SHP77 treated with DMSO at 0.1 percent for 48 hours (cell line): ENCODE measurements around the gene GATD1.

Experiments
- DNase-seq: peaks from one replicate; lab custom pipeline; 2025; lab: John Stamatoyannopoulos, UW

Gene GATD1

DNA sequence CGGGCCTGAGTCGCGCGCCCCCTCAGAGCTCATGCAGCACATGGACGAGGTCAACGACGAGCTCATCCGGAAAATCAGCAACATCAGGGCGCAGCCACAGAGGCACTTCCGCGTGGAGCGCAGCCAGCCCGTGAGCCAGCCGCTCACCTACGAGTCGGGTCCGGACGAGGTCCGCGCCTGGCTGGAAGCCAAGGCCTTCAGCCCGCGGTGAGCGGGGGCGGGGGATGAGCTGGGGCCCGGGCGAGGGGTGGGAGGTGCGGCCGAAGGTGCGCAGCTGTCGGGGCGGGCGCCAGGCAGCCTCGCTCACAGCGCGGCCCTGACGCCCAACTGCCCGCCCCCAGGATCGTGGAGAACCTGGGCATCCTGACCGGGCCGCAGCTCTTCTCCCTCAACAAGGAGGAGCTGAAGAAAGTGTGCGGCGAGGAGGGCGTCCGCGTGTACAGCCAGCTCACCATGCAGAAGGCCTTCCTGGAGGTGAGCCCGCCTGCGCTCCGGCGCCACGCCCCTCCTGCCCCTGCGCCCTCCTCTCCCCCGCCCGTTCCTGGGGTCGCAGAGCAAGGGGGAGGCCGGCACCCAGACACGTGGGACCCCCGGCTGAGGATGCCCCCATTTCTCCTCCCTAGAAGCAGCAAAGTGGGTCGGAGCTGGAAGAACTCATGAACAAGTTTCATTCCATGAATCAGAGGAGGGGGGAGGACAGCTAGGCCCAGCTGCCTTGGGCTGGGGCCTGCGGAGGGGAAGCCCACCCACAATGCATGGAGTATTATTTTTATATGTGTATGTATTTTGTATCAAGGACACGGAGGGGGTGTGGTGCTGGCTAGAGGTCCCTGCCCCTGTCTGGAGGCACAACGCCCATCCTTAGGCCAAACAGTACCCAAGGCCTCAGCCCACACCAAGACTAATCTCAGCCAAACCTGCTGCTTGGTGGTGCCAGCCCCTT is 50.7 kb downstream of the GATD1 start:
- peak; percentile 7 for DNase-seq

DNA sequence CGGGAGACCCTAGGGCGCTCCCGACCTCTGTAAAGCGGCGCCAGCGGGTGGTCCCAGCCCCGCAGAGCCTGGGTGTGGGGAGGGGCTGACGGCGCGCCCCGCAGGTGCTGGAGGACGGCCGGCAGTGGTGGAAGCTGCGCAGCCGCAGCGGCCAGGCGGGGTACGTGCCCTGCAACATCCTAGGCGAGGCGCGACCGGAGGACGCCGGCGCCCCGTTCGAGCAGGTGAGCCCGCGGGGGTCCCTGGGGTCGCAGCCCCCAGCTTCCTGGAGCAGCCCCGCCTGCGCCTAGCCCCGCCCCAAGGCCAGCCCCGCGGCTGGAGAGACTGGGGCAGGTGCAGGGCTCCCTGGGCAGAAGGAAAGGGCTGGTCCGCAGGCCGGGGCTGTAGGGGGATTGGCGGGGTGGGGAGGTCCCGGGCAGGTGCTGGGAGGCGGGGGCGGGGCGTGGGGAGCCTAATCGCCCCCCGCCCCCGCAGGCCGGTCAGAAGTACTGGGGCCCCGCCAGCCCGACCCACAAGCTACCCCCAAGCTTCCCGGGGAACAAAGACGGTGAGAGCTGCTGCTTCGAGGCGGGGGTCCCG is 51.6 kb downstream of the GATD1 start:
- no peak for DNase-seq

DNA sequence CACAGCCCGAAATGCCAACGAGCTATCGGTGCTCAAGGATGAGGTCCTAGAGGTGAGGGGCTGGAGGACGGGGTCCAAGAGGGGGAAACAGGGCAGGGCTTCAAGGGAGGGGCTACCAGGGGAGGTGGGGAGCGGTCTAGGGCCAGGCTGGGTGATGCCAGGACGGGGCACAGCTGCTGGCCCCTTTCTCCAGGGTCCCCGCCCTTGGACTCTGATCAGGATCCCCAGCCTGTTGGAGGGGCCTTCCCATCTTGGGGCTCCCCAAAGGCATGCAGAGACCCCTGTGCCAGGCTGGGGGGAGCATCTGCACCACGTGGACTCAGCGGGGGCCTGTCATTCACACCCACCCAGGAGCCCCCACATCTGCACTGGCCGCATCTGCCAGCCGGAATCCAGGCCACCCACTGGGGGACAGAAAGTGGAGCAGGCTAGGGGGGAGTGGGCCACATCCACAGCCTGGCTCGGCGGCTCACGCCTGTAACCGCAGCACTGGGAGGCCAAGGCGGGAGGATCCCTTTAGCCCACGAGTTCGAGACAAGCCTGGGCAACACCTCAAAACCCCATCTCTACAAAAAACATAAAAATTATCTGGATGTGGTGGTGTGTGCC is 52.4 kb downstream of the GATD1 start:
- DNase-seq: no peak

- DNase-seq: no peak
These were observed 53.1 kb downstream of the GATD1 start for GRCh38 chr11:724049-724777.

DNA sequence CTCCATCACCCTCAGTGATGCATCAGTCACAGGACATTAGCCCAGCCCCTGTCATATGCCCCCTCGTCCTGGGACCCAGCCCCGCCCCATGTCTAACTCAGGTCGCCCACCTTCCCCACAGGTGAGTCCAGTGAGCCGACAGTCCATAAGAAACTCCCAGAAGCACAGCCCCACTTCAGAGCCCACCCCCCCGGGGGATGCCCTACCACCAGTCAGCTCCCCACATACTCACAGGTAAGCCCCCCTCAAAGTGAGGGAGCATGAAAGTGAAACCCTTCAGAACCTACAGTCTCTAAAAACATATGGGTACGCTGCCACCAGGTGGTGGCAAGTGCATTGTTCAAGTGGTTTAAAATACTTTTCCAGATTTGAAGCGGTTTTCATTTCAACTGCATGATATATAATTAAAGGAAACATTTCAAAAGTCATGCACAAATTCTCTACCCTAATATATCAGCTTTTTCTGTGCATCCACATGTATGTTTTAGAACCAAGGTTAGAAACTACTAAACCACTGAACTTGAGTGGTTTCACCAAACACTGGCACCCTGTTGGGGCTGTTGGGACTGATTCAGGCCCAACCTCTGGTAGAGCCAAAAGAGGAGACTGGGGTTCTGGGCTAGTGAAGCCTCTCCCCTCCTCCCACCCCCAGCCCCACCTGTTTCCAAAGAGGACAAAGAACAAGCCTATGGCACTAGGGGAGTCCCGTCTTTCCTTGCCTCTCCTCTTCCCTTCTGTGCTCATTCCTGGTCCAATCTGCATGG is 54.0 kb downstream of the GATD1 start:
- peak; percentile 8 for DNase-seq

DNA sequence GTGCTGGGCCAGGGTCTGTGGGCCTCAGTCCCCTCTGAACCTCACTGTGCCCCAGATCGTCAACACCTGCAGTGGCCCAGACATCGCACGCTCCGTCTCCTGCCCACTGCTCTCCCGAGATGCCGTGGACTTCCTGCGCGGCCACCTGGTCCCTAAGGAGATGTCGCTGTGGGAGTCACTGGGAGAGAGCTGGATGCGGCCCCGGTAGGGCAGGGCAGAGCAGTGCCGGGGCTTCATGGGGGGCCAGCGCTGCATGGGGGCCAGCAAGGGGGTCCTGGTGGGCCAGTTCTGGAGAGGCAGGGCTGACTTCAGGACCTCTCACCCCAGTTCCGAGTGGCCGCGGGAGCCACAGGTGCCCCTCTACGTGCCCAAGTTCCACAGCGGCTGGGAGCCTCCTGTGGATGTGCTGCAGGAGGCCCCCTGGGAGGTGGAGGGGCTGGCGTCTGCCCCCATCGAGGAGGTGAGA is 54.9 kb downstream of the GATD1 start:
- no peak for DNase-seq

DNA sequence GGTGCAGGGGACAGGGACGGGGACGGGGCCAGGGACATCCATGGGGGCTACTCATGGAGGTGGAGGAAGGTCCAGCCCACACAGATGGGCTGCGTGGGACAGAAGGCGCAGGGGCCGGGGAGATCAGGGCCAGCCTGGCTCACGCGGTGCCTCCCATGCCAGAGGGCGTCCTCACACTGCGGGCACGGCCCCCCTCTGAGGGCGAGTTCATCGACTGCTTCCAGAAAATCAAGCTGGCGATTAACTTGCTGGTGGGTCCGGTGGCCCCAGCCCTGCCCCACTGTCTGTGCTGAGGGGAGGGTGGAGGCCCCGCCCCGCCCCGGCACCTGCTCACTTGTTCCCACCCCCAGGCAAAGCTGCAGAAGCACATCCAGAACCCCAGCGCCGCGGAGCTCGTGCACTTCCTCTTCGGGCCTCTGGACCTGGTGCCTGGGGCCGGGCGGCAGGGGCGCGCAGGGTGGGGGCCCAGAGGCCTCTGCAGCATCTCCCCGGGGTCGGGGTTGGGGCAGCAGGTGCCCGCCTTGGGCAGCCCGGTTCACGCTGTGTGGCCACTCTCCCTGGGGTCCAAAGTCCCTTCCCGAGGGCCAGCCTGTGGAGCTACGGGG is 55.4 kb downstream of the GATD1 start:
- no peak for DNase-seq

- no peak for DNase-seq
These were observed 56.0 kb downstream of the GATD1 start for GRCh38 chr11:721247-721740.

DNA sequence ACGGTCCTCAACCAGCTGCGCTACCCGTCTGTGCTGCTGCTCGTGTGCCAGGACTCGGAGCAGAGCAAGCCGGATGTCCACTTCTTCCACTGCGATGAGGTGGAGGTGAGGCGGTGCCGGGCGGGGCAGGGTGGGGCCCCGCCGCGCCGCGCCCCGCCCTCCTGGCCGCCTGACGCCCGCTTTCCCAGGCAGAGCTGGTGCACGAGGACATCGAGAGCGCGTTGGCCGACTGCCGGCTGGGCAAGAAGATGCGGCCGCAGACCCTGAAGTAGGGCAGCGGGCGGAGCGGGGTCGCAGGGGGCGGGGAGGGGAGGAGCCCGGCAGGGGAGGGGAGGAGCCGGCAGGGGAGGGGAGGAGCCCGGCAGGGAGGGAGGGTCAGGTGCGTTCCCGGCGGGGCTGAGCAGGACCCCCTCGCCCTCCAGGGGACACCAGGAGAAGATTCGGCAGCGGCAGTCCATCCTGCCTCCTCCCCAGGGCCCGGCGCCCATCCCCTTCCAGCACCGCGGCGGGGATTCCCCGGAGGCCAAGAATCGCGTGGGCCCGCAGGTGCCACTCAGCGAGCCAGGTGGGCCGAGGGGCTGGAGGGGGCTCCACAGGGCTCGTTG is 56.5 kb downstream of the GATD1 start:
- DNase-seq: no peak

DNA sequence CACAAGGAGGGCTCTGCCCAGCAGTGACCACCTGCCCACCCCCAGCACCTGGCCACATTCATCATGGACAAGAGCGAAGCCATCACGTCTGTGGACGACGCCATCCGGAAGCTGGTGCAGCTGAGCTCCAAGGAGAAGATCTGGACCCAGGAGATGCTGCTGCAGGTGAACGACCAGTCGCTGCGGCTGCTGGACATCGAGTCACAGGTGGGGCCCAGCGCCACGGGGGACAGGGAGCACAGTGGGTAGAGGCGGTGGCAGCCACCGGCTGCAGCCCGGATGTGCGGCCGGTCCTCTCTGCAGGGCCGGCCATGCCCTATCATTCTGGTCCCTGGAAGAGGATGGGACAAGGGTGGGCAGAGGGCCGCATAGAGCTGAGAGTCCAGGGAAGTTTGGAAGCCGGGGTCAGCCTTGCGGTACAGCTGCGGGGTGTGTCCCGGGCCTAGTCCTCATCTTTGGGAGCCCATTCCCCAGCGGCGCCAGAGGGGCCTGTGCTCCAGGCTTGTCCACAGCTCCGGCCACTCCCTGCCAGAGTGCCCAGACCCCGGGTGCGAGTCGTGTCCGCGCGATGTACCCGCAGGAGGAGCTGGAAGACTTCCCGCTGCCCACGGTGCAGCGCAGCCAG is 57.2 kb downstream of the GATD1 start:
- no peak for DNase-seq

DNA sequence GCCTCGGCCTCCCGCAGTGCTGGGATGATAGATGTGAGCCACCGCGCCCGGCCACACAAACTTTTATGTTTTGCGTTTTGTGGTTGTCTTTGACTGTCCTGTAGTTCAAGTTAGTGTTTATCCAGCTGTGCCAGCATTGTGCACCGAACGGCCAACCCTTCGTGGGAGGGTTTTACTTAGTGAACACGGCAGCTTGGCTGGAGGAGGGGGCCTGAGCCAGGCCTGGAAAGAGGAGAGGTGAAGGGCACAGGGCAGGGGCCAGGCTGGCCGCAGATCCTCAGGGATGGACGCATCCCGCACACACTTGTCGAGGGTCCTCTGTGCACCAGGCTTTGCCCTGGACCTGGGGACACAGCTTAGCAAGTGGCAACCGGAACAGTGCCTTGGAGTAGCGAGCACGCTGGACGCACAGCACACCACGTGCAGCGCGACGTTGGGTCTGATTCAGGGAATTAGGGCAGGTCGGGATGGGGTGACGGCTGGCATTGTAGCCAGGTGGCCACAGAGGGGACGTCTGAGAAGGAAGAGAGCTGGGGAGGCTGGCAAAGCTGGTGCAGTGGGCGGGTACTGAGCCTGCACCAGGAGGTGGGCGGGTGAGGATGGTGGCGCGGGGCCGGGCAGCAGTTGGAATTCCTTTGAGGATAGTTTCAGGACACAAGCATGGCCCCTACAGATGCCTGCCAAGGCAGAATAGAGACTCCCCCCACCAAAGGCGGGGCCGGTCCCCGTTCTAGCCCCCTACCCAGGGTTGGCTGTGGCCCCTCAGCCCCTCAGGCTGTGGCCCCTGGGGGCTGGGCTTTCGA is 57.9 kb downstream of the GATD1 start:
- DNase-seq: no peak
